Fibroblast of pulmonary artery (primary cell): Measurements from ENCODE around the gene KRT6C.

Experiments
- DNase-seq: peaks from one replicate; pipeline ENCODE4 v3.0.0-alpha.2; 2010; ENCODE audit warnings: low read depth
- H3K4me3 ChIP-seq: replicated peaks from 2 replicates; pipeline ENCODE4 v1.5.1; 2011; ENCODE audit warnings: low read depth, mild to moderate bottlenecking, control low read depth, low read length, moderate library complexity
- TF ChIP-seq, protein P1 (sequence below): IDR thresholded peaks from 2 replicates; pipeline ENCODE4 v1.5.1; 2011; ENCODE audit warnings: mild to moderate bottlenecking, control low read depth, low read length, inconsistent platforms; ENCODE audit errors: missing control alignments

The KRT6C gene

DNA sequence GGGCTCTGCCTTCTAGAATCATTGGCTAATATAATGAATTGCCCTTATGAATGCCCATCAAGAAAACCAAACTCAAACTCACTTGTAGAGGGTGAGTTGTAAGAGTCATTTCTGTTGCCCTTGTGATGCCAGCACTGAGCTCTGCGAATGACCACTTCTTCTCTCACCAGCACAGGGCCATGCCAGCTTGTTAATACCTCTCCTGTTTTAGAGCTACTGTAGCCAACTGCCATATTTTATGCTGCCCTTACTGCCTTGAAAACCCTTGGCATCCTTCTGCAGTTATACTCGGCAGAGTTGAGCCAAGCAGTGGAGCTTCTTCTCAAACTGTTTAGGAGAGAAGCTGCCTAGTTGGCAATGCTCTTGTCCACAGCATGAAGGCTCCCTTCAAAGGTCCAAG is 47.6 kb downstream of the KRT6C start:
- TF ChIP-seq, protein P1, sequence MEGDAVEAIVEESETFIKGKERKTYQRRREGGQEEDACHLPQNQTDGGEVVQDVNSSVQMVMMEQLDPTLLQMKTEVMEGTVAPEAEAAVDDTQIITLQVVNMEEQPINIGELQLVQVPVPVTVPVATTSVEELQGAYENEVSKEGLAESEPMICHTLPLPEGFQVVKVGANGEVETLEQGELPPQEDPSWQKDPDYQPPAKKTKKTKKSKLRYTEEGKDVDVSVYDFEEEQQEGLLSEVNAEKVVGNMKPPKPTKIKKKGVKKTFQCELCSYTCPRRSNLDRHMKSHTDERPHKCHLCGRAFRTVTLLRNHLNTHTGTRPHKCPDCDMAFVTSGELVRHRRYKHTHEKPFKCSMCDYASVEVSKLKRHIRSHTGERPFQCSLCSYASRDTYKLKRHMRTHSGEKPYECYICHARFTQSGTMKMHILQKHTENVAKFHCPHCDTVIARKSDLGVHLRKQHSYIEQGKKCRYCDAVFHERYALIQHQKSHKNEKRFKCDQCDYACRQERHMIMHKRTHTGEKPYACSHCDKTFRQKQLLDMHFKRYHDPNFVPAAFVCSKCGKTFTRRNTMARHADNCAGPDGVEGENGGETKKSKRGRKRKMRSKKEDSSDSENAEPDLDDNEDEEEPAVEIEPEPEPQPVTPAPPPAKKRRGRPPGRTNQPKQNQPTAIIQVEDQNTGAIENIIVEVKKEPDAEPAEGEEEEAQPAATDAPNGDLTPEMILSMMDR, result no peak
- no peak overlapping the region for H3K4me3 ChIP-seq
- no peak for DNase-seq

DNA sequence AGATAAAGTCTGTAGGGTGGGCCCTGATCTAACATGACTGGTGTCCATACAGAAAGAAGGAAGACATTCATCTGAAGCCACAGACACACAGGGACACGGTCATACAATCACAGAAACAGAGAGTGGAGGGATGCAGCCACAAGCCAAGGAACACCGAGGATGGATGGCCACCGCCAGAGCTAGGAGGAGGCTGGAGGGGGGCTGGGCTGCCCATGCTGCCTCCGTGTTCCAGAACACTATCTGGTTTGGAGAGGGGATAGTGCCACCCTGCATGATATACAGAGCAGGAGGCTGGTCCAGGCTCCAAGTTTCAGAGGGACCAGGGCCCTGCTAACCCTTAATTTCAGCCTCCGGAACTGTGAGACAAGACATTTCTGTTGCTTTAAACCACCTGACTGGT is 48.1 kb downstream of the KRT6C start:
- no peak for DNase-seq
- TF ChIP-seq, protein P1, result no peak
- H3K4me3 ChIP-seq, result no peak overlapping the region

DNA sequence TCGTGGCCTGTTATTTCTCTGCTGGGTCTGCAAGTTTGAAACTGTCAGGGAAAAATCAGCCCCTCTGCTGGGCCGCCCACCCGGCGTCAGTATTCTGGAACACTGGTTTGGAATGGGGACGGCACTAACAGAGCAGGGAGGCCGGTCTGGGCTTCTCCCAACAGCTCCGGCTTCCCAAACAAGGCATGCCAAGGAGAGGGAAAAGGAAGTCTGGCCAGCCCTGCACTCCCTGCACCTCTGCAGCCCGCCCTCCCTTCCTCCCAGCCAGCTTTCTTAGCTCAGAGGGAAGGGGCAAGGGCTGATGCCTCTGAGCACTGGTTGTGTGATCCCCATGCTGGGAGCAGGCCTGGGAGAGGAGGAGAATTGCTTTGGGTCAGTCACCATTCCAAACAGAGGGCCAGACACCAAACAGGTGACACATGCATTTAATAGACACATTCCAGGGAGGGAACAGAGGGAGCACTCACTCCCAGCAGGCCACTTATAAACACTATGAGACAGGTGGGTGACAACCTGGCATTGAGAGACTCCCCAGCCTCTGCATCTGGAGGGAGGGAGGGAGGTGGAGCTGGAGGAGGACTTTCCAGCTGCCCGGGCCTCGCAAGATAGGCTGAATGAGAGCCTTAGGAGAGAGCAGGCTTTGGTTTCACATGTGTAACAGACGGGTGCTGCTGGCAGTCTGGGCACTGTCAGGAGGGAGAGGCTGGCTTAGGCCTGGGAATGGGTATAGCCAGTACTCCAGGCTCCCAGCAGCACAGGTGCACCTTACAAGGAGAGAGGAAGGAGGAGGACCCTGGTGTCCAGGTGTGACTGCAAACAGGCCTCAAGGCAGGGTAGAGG is 49.7 kb downstream of the KRT6C start:
- TF ChIP-seq, protein P1, result no peak
- DNase-seq, result no peak
- H3K4me3 ChIP-seq, result no peak overlapping the region

DNA sequence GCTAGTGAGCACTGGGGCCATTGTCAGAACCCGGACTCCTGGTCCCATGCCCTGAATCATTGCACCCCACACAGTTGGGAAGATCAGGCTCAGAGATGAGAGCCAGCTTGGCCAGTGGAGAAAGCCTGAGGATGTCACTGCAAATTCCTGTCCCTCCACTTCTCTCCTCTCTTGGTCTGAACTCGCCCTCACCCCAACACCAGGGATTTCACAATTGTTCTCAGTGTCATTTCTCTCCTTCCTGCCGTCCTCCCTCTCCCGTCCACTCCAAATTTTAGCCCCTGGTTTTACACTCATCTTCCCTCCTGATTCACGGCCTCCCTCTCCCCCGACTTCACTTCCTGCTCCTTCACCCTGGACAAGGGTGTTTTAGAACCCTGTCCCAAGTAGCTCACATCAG is 50.6 kb downstream of the KRT6C start:
- TF ChIP-seq, protein P1, result no peak
- no peak overlapping the region for H3K4me3 ChIP-seq
- peak; percentile 54 for DNase-seq

DNA sequence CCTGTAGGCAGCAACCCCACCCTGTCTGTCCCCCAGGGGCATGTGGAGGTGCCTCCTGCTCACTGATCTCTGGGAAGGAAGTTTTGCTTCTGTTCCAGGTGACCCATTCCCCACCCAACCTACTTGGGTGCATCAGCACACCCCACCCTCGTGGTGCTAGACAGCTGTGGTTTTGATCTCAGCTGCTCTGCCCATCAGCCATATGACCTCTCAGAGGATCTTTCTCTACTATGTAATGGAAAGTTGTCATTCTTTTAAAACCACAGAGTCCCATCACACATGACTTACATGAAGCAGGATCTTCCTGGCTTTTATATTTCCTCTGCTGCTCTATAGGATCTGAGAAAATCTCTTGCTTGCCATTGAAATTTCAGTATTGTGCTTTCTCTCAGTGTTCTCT is 53.9 kb downstream of the KRT6C start:
- no peak overlapping the region for H3K4me3 ChIP-seq
- no peak for DNase-seq
- TF ChIP-seq, protein P1, result no peak

DNA sequence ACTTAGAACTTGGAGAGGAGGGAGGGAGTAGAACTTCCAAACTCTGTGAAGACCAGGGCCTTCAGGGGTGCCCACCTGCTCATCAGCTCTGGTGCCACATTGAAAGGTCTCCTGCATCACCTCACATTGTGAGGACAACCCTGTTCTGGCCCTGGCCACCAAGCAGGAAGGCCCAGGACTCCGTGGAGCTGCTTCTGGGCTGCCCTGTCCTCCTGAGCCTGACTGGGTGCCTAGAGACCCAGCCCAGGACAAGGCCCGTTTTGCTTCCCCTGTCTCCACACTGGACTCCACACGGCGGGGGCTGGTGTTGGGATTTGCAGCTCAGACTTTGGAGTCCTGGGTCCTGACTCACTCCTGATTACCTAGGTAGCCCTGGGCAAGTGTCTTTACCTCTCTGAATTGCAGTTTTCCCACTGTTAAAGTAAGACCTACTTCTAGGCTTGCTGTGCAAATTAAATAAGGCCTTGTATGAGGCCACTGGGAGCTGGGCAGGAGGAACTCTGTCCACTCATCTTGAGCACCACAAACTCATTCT is 55.0 kb downstream of the KRT6C start:
- DNase-seq, result no peak
- TF ChIP-seq, protein P1, result no peak
- H3K4me3 ChIP-seq, result no peak overlapping the region
